ENCODE results near the gene RIN2.

- TF ChIP-seq, protein P1, sequence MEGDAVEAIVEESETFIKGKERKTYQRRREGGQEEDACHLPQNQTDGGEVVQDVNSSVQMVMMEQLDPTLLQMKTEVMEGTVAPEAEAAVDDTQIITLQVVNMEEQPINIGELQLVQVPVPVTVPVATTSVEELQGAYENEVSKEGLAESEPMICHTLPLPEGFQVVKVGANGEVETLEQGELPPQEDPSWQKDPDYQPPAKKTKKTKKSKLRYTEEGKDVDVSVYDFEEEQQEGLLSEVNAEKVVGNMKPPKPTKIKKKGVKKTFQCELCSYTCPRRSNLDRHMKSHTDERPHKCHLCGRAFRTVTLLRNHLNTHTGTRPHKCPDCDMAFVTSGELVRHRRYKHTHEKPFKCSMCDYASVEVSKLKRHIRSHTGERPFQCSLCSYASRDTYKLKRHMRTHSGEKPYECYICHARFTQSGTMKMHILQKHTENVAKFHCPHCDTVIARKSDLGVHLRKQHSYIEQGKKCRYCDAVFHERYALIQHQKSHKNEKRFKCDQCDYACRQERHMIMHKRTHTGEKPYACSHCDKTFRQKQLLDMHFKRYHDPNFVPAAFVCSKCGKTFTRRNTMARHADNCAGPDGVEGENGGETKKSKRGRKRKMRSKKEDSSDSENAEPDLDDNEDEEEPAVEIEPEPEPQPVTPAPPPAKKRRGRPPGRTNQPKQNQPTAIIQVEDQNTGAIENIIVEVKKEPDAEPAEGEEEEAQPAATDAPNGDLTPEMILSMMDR (IDR thresholded peaks at IDR 0.05), result no peak
- TF ChIP-seq POLR2A (IDR thresholded peaks at IDR 0.05), result no peak
These were observed 31.0 kb downstream of the RIN2 start for GRCh38 chr20:19789009-19789408.
